Measurements from ENCODE around the gene CFAP92.

The CFAP92 gene

DNA sequence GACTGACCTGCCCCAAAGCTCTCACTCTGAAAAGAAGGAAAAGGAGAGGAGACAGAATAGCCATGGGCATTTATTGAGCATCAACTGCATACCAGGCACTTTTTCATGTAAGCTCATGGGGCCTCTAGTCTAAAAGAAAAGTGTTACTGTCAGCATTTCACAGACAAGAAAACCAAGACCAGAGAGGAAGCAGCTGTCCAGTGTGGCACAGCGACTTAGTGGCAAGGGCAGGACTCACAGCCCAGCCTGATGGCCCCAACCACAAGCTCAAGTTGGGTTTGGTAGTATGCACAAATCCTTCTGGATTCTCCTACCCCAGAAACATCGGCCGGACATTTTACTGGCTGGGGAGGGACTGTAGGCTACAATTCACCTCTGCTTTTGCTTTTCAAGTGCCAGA lies 13.0 kb upstream of the CFAP92 start:
- no peak for DNase-seq (ENCODE audit: low read depth)

DNA sequence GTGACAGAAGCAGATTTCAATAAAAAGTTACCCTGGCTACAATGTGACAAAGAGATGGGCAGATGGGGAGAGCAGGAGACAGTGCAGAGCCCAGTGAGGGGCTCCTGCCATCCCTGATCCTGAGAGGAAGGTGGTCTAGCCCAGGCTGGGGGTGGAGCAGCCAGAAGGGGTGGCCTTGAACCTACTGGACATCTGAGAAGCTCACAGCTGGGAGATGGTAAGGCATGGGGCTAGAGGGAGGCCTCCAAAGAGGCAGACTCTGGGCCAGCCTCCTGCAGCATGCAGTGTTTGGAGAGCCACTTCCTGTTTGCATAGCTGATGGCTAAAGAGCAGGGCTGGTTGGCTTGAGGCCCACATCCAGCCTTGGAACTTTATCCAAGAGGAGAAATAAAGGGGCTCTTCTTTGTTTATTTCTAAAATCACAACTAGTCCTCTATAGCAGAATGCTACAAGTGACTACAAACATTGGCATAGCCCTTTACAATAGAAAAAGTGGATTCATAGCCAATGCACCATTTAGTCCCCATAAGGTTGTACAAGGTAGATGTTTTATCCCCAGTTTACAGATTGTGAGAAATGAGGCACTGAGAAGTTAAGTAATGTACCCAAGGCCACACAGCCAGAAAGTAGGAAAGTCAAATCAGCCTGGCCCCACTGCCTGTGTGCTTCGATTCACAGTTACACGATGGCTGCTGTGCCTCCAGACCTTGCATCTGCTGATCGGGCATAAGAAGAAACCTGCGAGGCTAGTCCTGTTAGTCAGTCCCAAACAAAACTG lies 11.8 kb upstream of the CFAP92 start:
- DNase-seq (ENCODE audit: low read depth), result peak; percentile 60

DNA sequence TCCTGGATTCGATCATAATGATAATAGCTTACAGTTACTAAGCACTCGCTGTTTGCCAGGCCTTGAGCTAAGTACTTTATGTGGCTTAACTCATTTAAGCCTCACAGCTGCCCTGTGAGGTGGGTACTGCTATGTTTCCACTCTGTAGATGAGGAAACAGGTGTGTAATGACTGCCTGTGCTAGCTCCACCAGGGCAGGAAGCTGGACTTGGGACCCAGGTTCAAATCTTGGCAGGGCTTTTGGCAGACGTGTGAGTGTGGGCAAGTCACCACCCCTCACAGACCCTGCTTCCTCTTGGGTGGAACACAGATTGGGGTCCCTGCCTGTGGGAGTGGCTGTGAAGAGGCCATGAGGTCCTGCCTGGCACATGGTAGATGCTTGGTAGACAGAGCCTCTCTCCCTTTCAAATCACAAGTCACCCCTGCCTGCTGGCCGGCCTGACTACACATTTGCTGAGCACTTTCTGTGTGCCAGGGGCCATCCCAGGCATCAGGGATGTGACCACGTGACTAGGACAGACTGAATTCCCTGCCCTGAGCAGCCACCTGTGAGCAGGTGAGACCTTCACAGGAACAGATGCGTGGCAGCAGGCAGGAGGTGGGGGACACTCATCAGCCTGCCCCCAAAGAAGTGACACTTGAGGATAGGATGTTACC lies 10.9 kb upstream of the CFAP92 start:
- DNase-seq (ENCODE audit: low read depth), result no peak

DNA sequence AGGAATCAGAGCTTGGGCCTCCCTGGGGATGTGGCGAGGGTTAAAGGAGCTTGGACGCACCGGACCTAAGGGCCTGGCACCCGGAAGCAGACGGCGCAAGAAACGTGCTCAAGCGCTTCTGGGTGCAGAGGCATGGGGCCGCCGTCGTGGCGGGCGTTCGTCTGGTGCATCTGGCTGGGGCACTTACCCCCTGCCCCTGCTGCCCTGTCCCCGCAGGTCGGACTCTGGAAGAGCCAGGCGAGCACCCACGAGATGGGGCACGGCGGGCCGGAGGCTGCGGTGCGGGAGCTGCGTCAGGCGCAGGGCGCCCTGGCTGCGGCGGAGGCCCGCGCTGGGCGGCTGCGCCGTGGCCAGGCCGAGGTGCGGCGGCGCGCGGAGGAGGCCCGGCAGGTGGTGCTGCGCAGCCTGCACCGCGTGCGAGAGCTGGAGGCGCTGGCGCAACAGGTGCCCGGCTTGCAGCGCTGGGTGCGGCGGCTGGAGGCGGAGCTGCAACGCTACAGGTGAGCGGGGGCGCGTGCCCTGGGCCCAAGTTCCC lies 9.8 kb upstream of the CFAP92 start:
- no peak for DNase-seq (ENCODE audit: low read depth)

DNA sequence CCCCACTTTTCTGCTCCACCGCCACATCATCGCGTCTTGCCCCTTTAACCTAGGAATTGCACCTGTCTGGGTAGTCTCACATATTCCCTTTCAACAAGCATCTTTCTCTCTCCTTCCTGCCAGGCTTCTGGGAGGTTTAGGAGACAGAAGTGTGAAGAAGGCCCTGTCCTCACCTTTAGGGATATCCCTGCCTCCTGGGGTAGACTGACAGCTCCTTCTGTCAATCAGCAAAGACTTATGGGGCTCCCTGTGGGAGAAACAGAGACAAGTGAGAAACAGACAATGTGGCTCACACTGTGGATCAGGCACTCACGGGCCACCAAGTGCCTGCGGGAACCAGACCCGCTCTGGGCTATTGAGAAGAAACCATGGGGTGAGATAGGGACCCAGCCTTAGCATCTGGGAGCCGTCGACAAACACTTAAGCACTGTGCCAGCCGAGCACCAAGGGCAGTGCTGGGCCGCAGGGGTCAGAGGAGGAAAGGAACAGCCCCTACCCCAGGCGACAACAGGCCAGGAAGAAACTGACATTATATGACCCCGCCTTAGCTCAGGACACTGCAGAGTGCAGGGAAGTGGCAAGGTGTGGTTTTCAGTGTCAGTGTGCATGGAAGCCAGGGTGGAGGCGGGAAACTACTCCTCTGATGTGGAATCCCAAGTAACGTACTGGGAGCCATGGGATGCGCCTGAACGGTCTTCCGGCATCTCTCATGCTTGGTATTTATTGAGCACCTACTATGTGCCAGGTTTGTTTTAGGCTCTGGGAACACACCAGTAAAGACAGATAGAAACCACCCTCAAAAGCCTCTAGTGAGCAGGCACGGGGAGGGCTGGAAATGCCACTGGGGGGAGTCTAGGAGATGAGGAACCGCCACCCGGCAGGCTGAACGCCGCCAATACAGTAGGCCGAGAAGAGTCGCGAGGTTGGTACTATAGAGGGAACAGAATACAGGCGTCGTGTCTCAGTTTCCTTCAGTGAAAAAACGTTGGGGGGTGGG lies 9.0 kb upstream of the CFAP92 start:
- DNase-seq (ENCODE audit: low read depth), result no peak

DNA sequence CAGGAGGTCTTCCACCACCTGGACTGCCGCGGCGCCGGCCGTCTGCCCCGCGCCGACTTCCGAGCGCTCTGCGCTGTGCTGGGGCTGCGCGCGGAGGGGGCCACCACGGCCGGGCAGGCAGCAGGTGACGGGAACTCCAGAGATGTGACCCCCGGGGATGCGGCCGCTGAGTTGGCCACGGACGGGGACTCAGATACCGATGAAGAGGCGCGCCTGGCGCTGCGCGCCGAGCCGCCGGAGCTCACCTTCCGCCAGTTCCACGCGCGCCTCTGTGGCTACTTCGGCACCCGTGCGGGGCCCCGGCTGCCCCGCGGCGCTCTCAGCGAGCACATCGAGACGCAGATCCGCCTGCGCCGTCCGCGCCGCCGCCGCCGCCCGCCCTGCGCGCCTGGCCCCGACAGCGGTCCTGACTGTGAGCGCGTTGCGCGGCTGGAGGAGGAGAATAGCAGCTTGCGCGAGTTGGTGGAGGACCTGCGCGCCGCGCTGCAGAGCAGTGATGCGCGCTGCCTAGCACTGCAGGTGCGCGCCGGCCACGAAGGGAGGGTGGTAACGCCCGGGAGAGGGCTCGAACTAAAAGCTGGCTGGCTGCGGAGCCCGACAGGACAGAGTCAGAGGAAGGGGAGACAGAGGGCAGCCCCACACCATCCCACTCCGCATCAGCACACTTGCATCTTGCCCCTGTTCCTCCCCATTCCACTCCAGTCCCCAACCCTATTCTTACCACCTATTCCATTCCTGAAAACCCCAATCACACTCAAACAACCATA lies 8.1 kb upstream of the CFAP92 start:
- DNase-seq (ENCODE audit: low read depth), result no peak

DNA sequence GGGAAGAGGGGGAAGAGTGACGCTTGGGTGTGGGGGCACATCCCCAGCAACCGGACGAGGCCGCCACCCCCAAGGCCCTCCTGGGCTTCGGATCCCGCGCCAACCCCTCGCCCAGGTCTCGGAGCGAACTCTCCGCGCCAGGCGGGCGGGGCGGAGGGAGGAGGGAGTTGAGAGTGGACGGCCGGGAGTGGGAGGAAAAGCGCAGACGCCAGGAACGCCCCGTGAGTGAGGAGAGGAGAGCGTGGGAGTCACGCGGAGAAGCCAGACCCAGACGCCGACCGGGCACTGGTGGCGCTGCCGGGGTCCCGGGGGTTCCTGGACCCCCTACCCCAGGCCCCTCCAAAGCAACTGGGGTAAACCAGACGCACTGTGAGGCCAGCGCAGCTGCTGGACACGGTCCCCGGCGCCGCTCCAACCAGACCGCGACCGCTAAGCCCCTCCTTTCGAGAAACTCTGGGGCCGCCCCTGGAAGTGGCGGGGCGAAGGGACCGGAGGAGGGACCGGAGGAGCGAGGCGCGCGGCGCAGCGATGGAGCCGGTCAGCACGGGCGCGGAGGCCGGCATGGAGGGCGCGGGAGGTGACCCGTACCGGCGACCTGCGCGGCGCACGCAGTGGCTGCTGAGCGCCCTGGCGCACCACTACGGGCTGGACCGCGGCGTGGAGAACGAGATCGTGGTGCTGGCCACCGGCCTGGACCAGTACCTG lies 7.4 kb upstream of the CFAP92 start, which contains the start of gene EFCC1:
Gene EFCC1, plus strand, starts transcription at position 204 of the 705 bp plus-strand sequence. Its CDS starts 325 bp downstream, at position 529.
- no peak for DNase-seq (ENCODE audit: low read depth)

DNA sequence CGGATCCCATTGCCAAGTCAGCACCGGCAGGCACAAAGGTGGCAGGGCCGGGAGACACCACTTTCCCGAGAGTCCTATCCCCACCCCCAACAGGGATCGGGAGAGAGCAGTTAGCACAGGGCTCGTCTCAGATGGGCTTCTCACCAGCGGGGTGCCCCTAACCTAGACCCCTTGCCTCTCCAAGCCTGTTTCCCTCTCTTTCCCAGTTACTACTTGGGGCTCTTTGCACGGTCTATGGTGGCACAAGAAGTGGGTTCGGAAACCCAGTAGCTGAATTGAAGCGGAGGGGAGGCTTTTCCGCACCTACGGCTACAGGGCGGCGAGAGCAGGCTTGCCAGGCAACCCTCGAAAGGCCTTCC lies 6.8 kb upstream of the CFAP92 start:
- DNase-seq (ENCODE audit: low read depth), result no peak

DNA sequence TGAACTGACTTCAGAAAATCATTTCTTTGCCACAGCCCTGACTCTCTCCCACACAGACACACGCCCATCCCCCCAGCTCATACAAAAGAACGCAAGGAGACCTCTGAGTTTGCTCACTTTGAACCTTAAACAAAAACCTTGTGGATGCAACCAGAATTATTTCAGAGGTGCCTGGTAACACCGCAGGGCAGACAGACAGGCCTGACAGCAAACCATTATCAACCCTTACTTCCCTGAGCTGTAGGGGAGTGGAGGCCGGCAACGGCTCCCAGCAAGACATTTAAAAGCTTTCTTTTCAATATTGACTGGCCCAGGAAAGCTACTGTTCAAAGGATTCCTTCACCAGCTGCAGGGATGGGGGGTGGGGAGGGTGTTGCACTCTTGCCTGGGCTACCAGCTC lies 5.2 kb upstream of the CFAP92 start:
- no peak for DNase-seq (ENCODE audit: low read depth)

DNA sequence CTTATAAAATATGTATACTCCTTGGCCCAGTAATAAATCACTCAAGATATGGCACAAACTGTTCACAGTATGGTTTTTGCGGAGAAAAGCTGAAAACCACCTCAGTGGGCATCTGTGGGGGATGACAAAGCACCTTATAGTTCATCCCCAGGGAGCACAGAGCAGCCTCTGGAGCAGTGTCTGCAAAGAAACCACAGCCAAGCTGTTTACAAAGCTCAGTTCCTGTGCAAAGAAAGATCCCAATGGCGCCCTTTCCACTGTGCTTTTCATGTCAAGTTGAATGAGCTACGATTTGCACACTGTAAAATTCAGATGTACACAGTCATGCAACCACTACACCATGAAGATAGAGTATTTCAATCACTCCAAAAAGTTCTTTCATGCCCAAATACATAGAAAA lies 4.7 kb upstream of the CFAP92 start:
- DNase-seq (ENCODE audit: low read depth), result no peak

DNA sequence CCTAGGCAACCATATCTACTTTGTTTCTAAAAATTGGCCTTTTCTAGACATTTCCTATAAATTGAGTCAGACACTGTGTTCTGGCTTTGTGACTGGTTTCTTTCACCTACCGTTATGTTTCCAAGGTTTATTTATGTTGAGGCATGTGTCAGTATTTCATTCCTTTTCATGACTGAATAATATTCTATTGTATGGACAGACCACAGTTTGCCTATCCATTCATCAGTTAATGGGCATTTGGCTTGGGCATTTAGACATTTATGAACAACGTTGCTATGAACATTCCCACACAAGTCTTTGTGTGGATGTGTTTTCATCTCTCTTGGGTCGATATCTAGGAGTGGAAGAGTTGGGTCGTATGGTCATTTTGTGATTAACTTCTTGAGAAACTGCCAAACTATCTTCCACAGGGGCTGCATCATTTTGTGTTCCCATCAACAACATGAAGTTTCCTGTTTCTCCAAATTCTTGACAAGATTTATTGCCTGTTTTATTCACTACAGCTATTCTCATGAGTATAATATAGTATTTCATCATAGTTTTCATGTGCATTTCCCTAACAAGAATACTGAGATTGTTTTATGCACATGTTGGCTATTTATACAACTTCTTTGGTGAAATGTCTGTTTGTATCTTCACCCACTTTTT lies 3.7 kb upstream of the CFAP92 start:
- DNase-seq (ENCODE audit: low read depth), result no peak

DNA sequence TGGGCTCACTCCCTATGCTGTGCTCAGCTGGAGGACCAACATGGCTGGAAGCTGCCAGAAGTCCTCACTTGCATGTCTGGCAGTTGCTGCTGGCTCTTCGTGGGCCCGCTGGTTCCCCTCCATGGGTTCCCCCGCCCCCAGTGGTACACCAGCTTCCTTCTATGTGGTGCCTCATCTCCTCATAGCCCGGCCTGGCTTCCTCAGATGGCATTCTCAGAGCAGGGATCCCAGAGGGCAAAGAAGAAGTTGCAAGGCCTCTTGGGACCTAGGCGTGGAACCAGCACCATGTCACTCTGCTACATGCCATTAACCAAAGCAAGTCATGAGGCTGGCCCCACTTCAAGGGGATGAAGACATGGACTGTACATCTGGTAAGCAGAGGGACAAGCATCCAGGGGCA lies 2.9 kb upstream of the CFAP92 start:
- no peak for DNase-seq (ENCODE audit: low read depth)

DNA sequence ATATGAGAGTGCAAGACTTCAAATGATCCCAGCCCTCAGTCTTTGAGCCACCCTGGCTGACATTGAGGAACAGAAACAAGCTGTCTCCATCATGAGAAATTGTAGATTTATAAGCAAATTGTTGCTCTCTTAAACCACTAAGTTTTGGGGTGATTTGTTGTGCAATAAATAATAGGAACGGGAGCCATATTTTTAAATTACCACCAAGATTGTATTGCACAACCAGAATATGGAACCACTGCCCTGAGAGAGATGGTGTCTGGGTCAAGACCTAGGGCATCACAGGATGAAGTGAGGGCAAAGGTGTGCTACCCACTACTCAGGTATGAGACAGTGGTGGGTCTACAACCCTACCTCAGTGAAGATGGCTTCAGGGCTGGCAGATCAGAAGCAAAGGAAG lies 2.3 kb upstream of the CFAP92 start:
- no peak for DNase-seq (ENCODE audit: low read depth)

DNA sequence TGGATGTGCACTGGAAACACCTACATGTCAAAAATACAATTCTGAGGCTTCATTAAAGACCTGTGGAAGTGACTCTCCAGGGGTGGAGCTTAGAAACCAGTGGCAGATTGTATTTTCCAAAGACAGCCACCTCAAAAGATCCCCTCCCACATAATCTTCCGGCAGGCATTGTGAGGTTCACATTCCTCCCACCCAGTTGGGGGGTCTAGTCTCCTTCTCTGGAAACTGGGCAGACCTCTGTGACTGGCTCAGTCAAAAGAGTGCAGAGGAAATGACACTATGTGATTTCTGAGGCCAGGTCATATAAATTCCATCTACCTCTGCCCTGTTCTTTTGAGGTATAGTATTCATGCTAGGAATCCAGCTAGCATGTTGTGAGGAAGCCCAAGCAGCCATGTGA lies 1.9 kb upstream of the CFAP92 start:
- no peak for DNase-seq (ENCODE audit: low read depth)

DNA sequence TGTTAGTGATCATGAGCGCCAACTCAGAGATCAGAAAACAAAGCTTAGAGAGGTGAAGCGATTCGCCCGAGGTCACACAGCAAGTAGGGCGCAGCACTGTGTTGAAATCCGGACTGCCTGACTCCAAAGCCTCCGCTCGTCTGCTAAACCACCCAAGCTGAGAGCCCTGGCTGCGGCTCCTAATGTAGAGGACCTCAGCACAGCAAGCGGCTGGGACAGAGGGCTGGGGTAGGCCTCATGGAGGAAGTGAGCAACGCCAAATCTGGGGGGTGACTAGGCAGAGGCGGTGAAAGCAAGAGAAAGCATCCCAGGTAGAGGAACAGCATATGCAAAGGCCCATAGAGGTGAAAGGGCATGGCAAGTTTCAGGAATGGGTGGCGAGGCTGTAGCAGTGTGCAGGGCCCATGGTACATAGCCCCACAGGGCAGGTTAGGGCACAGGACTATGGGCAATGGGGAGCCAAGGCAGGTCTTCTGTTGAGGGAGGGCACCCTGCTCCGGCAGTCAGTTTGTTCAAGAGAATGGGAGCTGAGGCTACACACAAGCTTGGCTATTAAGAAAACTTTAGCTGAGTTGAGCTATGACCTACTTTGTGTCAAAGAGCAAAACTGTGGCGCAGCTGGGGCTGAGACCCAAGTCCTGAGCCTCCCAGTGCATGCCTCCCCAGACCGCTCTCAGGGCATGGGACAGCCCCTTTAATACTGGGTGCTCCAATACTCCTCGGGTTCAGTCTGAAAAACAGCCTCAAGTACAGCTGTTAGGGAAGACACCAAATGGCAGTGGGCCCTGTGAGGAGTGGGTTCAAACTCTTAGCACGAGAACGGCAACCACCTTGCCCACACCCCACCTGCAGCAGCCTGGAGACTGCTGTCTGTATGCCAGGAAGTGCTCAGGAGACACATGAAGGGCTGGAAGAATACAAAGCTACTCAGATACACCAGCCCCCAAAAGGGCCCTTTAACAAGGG lies 988 bp upstream of the CFAP92 start:
- no peak for DNase-seq (ENCODE audit: low read depth)

DNA sequence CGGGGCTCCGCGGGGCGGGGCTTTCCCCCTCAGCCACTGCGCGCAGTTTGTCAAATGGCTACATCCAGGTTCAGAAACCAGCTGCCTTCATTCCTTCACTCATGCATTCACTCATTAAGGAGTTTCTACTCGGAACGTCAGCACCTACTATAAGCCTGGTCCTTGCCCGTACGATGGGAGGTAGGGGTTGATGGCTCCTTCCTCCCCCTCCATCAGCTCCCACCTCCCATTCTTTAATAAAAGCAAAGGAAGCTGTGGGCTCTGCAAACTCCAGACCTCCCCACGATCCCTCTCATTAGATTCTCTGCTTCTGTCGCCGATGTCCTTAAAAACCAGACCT lies 267 bp upstream of the CFAP92 start:
- no peak for DNase-seq (ENCODE audit: low read depth)

DNA sequence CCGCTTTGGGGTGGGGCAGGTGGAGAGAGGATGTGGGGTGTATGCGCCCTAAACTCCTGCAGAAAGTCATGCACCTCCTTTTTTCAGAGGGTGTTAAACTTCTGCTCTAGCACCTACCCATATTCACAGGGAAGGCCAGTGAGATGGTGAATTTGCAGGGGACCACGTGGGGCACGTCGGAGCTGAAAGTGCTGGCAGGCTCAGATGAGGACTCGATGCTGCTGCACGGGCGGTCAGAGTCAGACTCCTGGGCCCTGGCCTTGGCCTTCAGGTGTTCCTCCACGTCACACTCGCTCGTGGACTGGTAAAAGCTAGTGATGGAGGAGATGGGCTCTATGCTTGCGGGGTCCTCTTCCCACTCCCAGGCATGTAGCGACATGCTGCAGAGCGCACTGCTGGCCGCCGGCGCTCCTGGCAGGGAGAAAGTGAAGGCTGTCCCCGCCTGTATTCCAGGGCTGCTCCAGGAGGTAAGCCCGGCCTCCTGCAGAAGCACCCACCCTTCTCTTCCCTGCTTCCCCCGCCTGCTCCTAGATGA lies 883 bp downstream of the CFAP92 start:
- DNase-seq (ENCODE audit: low read depth), result no peak

DNA sequence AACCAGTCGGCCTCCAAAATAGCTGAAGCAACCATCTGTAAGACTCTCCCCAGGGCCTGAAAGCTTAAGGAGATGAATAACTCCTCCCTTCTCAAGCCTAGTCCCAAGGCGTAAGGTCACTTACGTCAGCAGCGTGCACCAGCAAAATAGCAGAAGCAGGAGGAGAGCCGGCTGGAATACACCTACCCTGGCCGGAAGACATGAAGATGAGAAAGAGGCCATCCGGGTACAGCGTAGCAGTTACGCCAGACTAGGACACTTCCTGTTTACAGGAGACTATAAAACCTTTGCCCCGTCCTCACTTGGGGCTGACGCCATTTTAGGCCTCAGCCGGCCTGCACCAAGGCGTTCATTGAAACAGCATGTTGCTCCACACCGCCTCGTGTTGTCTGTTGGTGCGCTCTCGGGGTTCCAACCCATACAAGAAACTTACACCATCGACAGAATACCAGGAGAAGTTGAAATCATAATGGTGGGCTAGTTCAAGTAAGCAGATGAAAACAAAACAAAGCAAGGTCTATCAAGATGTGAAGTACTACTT lies 2.5 kb downstream of the CFAP92 start:
- DNase-seq (ENCODE audit: low read depth), result no peak

DNA sequence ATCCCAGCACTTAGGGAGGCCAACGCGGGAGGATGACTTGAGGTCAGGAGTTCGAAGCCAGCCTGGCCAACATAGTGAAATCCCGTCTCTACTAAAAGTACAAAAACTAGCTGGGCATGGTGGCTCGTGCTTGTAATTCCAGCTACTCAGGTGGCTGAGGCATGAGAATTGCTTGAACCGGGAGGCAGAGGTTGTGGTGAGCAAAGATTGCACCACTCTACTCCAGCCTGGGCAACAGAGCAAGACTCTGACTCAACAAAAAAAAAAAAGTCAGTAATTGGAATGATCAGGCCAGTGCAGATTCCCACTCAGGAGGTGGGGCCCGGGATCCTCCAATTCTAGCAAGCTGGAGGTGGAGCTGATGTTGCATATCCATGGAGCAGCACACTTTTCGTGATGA lies 5.6 kb downstream of the CFAP92 start:
- DNase-seq (ENCODE audit: low read depth), result no peak

All from EH (cell line).